Erythroblast (primary cell): Measurements from ENCODE around the gene SENP8.

Source experiments
- GATA1 ChIP-seq: IDR thresholded peaks from 2 replicates; pipeline ENCODE4 v1.6.1; 2011; ENCODE audit warnings: low read depth, mild to moderate bottlenecking, control low read depth, low read length, moderate library complexity
- POLR2A ChIP-seq: IDR thresholded peaks from 2 replicates; pipeline ENCODE4 v1.6.1; 2011; ENCODE audit warnings: mild to moderate bottlenecking, low read length

GRCh38 chr15:72174551-72175165 is 56.5 kb downstream of the SENP8 start:
- no peak for TF ChIP-seq POLR2A
- no peak for TF ChIP-seq GATA1
